HG02623 (cell line): ENCODE results near the gene EYS.

Source experiments
- ATAC-seq: cut with Tn5 transposase; IDR thresholded peaks from one replicate; pipeline ENCODE4 v1.9.1; 2021; ENCODE audit warnings: moderate library complexity; ENCODE audit not compliant: unreplicated experiment

Gene EYS

DNA sequence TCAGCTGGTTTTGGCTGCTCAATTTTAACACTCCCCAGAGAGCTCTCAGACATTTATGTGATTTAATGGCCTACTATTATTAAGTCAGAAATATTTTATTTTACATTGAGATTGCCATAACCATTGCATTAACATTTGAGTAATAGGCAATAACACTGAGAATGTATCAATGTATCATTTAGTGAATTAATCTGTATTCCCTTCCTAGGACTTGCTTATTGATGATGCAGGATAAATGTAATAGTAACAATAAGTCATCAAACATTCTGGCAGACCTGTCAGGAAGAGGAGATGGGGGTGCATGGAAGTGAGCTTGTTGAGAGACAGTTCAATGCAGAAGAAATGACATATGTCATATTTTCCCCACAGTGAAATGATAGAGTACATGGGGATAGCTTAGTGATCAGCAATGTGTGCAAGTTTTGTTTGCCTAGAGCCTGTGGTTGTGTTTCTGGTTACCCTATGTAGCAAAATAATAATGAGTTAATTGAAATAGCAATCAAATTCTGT lies 458.9 kb downstream of the EYS start:
- no peak for ATAC-seq

DNA sequence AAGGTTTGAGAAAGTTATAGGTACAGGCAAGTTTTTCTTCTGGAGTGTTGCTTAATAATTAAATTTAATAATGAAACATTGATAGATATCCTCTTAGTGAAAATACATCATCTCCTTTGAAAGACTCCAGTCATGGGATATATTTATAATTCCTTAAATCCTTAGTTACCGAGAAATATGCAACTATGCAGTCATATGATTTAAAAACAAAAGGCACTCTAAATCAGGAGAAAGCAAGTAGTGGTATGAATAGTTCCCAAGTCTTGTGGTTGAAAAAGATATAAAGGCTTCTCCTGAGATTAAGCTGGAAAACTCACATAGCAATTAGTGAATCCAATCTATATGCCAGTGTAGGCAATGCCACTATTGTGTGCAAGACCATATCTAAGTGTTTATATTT lies 475.4 kb downstream of the EYS start:
- no peak for ATAC-seq

DNA sequence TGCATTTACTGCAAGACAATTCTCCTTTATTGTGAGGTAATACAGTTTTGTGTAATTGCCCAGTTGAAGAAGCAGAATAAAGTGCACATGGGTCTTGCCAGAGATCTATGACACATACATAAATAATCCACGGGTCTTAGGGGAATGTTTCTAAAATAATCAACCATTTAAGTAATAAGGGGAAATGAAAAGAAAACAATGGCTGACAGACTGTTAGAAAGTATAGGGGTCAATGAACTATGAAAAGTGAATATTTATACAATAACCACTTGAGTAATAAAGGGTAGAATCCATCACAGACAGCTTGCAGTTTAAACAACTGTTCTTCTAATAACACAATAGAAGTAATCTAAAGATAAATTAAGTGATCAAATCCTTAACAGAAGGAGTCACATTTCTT lies 477.2 kb downstream of the EYS start:
- no peak for ATAC-seq

DNA sequence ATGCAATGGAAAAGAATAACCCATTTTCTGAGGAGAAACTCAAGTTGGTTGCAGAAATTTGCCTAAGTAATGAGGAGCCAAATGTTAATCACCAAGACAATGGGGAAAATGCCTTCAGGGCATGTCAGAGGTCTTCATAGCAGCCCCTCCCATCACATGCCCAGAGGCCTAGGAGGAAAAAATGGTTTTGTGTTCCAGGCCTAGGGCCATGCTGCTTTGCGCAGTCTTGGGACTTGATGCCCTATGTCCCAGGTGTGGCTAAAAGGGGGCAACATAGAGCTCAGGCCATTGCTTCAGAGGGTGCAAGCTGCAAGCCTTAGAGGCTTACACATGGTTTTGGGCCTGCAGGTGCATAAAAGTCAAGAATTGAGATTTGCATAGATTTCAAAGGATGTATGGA lies 485.9 kb downstream of the EYS start:
- ATAC-seq, result no peak

DNA sequence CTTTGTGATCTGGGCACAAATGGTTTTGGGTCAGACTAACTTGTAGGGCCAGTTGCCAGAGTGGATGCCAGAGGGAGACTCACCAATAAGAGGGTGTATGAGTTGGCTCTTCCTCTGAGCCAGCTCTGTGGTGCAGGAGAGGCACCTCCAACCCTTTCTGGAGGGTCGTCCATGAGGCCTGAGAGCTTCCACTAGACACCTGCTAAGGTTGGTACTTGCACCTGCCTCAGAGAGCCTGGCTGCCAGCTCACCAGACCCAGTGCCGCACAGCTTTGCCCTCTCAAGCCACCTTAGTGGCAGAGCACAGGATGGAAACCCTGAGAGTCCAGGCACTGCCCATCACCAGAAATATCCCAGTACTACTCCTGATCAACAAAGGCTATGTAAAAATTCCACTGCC lies 504.3 kb downstream of the EYS start:
- no peak for ATAC-seq

DNA sequence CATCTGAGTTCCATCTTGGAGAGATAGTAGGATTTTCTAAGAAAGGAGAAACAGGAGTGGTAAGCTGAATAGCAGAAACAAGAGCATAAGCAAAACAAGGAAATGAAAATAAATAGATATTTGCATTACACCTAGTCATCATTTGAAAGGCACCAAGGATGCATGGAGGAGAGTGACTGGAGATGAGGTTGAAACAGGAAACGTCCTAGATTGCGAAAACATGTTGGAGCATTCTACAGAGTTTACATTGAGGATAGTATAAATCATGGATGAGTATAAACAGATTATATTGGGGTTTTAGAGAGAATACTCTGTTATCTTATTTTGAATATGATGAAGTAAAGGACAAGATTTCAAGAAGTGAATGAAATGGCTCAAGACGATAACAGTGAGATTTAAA lies 507.3 kb downstream of the EYS start:
- no peak for ATAC-seq

DNA sequence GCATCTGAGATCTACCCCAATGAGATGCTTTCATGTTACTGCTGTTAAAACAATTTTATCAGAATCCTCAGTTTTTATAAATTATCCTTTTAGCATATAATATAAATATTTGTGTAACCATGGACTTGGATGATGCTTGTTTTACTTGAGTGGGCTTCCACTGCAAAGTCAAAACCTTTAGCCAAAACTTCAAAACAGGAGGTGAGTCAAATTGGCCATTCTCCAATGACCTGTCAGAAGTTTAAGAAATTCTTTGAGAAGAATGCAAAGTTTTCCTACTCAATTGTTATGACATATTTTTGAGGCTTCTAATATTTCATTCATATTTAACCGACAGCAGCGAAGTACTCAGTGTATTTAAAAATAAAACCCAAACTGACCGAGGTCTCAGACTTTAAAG lies 507.9 kb downstream of the EYS start:
- no peak for ATAC-seq

DNA sequence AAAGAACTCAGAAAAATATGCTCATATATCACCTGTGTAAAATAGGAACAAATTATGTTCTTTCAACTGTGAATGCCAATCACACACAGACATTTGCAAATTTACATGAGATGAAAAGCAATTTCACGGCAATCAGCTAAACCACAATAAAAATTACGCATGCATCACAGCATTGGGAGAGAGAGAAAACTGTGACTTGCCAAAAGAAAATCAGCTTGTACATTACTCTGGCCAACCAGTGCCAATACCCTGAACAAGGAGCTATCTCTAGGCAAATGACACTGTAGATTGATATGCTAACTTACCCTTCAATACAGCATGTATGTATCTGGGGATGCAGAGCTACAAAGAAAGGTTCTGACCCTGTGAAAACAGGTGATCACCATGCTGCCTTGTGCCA lies 515.6 kb downstream of the EYS start:
- ATAC-seq, result no peak

DNA sequence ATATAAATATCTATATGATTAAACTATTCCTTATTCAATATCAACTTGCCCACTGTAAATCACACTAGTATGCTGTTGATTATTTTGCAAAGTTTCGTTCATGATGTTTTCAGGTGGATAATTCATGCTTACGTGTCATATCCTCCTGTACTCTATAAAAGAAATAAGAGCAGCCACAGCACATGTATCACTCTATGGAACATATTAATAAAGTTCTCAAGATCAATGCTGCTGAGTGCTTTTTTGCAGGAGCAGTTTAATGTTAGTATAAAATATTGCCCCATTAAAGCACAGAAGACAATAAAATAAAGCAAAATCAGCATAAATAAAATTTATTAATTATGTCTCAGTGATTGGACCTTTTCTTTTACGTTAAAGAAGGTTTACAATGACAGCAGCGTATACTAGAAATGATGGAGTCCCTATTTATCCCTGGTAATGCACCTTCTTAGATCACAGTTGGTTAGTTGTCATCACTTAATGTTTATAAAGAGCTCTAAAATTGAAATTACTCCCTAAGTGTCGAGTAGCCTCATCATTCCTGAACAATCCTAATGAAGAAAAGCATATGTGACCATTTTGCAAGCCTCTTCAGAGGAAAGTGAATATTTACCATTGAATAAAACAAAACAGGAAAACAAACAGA lies 517.7 kb downstream of the EYS start:
- no peak for ATAC-seq

DNA sequence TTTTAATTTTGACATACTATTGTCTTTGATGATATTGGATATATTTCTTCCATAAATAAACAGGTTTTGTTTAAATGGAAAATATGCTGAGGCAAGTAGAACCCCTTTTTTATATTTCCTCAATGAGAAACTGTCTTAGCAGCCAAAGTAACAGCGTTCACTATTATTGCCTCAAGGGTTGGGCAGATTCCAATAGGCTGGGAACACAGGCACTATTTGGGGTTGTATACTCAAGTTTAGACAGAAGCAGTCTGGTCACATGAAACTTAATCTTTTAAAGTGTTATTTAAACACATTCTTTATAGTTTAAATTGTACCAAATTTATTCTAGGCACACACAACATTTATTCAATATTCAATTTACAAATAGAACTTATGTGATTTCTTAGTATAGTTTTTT lies 520.2 kb downstream of the EYS start:
- ATAC-seq, result no peak

DNA sequence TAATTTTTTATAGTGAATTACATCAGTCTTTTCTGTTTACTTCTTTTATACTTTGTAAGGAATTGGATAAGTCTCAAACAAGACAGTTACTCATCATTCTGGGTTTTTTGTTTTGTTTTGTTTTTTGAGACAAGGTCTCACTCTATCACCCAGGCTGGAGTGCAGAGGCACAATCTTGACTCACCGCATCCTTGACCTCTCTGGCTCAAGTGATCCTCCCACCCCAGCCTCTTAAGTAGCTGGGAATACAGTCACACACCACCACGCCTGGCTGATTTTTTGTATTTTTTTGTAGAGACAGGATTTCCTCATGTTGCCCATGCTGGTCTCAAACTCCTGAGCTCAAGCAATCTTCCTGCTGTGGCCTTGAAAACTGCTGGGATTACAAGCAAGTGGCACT lies 524.3 kb downstream of the EYS start:
- no peak for ATAC-seq

DNA sequence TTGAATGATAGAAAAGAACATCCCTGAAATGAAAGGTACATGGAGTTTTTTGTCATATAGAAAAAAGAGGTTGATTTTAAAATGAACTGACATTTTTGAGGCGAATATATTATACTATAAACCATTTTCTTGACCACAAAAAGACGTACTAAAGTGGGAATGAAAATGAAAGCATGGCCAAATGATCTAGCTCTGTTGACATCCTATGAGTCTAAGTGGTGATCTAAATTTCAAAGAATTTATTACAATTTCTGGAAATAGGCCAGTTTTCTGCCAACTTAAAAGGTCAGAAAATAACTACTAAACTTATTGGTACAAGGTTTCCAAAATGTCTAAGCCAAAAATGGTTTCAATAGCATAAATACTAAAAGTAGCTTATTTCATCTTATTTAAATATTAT lies 536.8 kb downstream of the EYS start:
- ATAC-seq, result no peak

DNA sequence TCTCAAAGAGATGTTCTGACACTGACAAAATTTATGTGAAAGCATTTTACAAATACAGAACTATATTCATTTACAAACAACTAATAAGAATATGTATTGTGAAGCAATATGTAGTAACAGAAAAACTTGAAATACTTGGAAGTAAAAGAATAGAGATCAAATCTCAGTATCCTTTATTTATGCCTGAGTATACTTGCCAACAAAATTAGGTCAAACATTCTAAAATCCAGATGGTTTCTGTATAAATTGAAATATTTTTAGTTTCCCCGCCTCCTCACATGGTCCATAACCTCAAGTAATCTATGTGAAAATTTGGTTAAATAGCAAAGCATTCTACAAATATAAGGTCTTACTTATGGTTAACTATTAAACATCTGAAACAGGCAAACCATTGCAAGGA lies 545.4 kb downstream of the EYS start:
- no peak for ATAC-seq

DNA sequence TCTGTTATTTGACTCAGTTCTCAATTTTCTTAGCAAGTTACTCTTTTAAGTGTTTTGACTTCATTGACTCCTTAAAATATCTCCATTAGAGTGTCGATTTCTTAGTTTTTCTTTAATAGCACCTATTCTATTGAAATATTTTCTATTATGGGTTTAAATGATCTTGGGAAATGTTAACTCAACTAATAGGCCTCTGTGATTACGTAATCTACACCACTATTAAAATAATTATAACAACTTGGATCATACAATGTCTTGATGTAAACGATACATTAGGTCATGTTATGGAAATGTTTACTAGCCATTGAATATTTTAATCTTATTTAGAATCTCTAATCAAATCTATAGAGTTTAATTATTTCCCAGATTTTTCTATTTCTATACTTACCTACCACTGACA lies 550.0 kb downstream of the EYS start:
- ATAC-seq, result no peak

DNA sequence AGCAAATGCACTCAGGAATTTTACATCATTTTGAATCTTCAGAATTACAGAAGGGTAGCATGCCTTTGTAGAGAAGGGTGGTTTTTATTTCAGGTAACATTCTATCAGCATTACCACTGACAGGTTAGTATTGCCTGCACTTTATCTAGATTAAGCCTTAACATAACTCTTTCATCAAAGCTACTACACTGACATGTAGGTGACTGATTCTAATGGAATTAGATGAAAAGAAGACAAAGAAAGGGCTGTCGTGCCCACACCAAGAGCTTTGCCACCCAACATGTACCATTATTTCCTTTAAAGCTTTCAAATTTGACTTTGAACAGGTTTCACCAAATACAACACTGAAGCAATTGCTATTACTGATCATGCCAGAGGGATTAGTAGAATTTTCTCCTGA lies 551.9 kb downstream of the EYS start:
- no peak for ATAC-seq

DNA sequence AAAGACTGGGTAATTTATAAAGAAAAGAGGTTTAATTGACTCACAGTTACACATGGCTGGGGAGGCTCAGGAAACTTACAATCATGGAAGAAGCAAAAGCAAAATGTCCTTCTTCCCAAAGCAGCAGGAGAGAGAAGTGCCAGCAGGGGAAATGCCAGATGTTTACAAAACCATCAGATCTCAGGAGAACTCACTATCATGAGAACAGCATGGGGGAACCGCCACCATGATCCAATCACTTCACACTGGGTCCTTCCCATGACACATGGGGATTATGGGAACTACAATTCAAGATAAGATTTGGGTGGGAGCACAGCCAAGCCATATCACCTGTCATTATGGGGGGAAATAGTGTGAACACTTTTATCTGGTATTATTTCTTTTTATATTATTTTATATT lies 557.2 kb downstream of the EYS start:
- no peak for ATAC-seq

DNA sequence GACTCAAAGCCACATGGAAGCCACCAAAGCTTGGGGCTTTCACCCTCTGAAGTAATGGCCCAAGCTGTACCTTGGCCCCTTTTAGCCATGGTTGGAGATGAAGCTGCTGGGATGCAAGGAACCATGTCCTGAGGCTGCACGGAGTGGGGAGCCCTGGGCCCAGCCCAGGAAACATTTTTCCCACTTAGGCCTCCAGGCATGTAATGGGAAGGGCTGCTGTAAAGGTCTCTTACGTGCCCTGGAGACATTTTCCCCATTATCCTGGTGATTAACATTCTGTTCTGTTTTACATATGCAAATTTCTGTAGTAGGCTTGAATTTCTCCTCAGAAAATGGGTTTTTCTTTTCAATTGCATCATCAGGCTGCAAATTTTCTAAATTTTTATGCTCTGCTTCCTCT lies 558.2 kb downstream of the EYS start:
- no peak for ATAC-seq

DNA sequence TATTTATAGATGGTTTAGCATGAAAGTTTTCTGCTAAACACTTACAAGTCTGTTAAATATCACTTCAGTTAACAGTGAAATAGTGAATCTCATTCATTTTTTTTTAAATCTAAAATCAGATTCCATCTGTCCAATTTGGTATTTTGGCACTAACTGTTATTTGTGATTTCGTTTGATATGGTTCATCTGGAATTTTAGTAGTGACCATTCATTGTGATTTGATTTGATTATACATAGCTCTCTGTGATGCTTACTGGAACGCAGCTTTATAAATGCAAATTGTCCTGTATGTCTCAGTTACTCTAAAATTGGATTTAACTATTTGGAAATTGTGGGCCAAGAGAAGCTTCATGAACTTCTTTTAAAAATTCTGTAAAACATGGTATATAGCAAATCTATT lies 571.5 kb downstream of the EYS start:
- no peak for ATAC-seq

DNA sequence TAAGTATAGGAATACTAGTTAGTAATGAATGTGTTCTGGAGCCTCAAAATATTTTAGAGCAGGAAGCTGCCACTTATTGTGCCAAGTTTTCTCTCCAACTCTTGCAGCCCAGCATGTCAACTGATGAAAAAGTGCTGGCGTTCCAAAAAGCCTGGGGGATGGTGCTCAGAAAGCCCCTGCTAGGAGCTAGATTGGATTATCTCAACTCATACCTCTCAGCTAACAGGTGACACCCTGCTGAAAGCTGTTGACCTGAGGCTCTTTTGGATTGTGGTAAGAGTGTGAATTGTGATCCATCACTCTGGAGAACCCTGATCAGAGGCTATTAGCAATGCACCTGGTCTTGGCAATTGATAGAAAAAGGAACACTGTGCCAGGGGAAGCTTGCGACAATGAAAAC lies 580.4 kb downstream of the EYS start:
- ATAC-seq, result no peak

DNA sequence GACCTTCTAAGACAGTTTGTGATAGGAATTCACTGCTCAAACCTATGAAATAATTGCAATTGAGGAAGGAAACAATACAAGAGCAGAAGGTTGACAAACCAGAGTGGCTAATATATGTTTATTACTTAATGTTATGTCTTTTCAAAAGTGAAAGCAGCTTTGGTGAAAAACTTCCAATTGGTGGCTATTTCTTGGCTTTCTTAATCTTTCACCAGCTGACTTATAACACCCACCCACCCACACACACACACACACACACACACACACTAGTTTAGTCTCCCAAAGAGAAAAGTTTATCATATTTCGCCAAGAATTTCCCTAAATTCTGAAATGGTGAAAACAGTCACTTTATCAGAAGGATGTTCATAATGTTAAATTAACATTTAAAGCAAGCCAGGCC lies 583.5 kb downstream of the EYS start:
- ATAC-seq, result no peak

DNA sequence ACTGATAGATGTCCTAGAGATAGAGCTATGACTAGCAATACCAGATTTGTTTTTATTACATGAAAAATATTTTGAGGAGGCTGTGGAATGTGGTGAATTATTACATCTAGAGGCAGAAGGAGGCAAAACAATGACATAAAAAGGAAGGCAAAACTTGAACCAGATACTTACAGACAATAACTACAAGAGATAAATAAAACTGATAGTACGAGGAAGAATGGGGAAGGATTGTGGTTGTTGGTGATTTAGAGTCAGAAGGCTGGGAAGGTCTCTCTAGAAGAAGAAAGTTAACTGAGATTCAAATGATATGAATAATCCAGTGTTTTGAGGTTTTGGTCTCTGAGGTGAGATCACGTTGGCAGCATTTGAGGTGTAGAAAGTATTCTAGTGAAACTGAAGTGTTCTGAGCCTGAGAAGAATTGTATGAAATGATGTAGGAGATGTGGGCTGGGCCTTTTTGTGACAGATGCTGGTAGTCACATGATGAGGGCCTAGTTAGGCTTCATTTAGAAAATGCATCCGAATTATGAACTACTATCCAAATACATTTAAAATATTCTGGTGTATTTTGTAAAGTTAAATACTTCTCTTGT lies 589.1 kb downstream of the EYS start:
- ATAC-seq, result no peak

DNA sequence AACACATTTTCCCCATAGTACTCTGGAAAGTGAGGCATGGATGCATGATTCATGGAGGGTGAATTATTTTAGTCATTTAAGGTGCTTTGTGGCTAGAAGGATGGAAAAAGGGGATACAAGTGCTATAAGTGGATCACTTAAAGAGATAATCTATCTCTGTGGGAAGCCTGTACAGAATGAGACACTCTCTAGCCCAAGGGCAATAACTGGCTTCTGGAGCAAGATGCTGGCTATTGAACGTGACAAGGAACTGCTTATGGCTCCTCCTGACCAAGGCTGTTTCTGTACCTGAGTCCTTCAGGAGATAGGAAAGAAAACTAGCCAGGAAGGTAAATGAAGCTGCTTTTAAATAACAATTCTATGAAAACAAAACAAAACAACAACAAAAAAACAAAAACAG lies 590.7 kb downstream of the EYS start:
- ATAC-seq, result no peak

DNA sequence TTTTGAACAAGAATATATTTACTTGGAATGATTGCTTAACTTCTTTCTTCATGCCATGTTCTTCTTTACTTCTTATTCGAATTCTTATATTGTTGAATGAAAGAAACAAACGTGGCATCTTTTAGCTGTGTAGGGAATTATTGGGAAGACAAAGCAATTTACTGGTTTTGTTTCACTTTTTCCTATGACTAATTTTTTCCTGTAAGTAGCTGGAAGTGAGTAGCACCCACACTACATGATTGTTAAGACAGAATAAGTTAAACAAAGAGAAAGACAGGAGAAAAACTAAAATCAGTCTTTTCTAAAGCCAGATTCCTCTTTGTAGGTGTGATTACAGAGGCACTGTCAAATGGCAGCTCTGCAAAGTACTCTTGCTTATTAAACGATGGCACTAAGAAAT lies 593.4 kb downstream of the EYS start:
- ATAC-seq, result no peak
